Chondrocyte (in vitro differentiated cells): ENCODE measurements around the gene LSM14A. TPM values are rescaled to one million over a fixed set of nuclear protein-coding genes. Genes with fewer than 3 reads are reported as not detected.
"Not testable (repeated sequence)": the region's sequence is repeated elsewhere in the genome, so short reads cannot be mapped to it uniquely, and the experiment has no call there.

Source experiments
- DNase-seq: peaks from one replicate; pipeline ENCODE4 v3.0.0; 2021; ENCODE audit warnings: mixed read lengths, low spot score
- H3K27ac Mint-ChIP-seq: one replicate; pipeline ENCODE4 v1.8.0; 2021; ENCODE audit warnings: mild to moderate bottlenecking, moderate library complexity, mixed read lengths; ENCODE audit not compliant: unreplicated experiment
- H3K27me3 Mint-ChIP-seq: 2 replicates; pipeline ENCODE4 v1.8.0; 2021; ENCODE audit warnings: low read depth, mixed read lengths
- H3K36me3 Mint-ChIP-seq: 2 replicates; pipeline ENCODE4 v1.8.0; 2021; ENCODE audit warnings: low read depth, mixed read lengths
- H3K4me1 Mint-ChIP-seq: 2 replicates; pipeline ENCODE4 v1.8.0; 2021; ENCODE audit warnings: low read depth, mild to moderate bottlenecking, mixed read lengths
- H3K4me3 Mint-ChIP-seq: one replicate; pipeline ENCODE4 v1.8.0; 2021; ENCODE audit warnings: mild to moderate bottlenecking, moderate library complexity, mixed read lengths; ENCODE audit not compliant: unreplicated experiment
- H3K9me3 Mint-ChIP-seq: 2 replicates; pipeline ENCODE4 v1.8.0; 2021; ENCODE audit warnings: low read depth, mixed read lengths
- CTCF ChIP-seq: fragments of 200-600 bp; sonication (generic); IDR thresholded peaks from 2 replicates; pipeline ENCODE4 v1.5.0; 2021; ENCODE audit warnings: antibody characterized with exemption, mild to moderate bottlenecking, moderate library complexity
- total RNA-seq: library from RNA; stranded (reverse); gene quantifications from 3 replicates; pipeline ENCODE4 v1.2.1, GENCODE V29; 2021

Gene LSM14A
- total RNA-seq, 1 donor from 2014 or later, result 89.4 TPM

DNA sequence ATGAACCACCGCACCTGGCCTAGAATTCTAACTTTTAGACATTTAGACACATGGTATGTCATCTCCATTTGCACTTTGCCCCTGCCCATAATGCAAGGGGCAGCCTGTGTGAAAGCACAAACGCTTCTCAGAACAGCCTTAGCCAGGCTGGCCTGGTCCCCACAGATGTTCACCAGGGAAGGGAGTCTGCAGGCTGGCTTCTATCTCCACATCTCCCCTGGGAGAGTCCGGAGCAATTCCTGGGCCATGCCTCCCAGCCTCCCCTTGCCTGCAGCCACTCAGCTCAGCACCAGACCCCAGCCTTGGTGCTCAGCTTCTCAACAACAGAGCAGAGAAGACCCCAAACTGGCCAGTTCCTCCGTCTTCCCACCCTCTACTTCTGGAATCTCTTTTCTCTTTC lies 21.7 kb upstream of the LSM14A start:
- no peaks in the 10 kb centered on the region for H3K4me1 Mint-ChIP-seq
- H3K27ac Mint-ChIP-seq, result no peak overlapping the region
- H3K9me3 Mint-ChIP-seq, result no peaks in the 10 kb centered on the region
- no peaks in the 10 kb centered on the region for H3K27me3 Mint-ChIP-seq
- DNase-seq, result no peak
- H3K4me3 Mint-ChIP-seq, result no peak overlapping the region
- no peaks in the 10 kb centered on the region for H3K36me3 Mint-ChIP-seq
- TF ChIP-seq CTCF, result no peak

DNA sequence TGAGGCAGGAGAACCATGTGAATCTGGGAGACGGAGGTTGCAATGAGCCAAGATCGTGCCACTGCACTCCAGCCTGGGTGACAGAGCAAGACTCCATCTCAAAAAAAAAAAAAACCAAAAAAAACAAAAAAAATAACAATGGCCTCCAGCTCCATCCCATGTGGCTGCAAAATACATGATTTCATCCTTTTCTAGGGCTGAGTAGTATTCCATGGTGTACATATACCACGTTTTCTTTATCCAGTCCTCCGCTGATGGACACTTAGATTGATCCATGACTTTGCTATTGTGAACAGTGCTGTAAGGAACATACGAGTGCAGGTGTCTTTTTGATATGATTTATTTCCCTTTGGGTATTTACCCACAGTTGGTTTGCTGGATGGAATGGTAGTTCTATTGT lies 20.9 kb upstream of the LSM14A start:
- H3K9me3 Mint-ChIP-seq, result no peaks in the 10 kb centered on the region
- no peaks in the 10 kb centered on the region for H3K36me3 Mint-ChIP-seq
- no peaks in the 10 kb centered on the region for H3K4me1 Mint-ChIP-seq
- H3K27me3 Mint-ChIP-seq, result no peaks in the 10 kb centered on the region
- H3K27ac Mint-ChIP-seq, result no peak overlapping the region
- DNase-seq, result no peak
- H3K4me3 Mint-ChIP-seq, result no peak overlapping the region
- TF ChIP-seq CTCF, result no peak

DNA sequence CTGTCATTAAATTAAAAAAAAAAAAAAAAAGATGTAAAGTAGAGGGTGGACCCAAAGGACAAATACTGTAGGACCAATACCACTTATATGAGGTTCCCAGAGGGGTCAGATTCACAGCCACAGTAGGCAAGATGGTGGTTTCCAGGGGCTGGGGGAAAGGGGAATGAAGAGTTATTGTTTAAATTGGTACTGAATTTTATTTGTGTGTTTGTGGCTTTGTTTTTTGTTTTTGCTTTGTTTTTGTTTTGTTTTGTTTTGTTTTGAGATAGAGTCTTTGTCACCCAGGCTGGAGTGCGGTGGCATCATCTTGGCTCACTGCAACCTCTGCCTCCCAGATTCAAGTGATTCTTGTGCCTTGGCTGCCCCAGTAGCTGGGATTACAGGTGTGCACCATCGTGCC lies 17.9 kb upstream of the LSM14A start:
- Mint-ChIP-seq H3K36me3 (no peaks in the 10 kb centered on the region), H3K27me3 (no peaks in the 10 kb centered on the region), H3K4me3 (no peak overlapping the region), H3K4me1 (no peaks in the 10 kb centered on the region), H3K9me3 (no peaks in the 10 kb centered on the region), H3K27ac (no peak overlapping the region)
- no peak for TF ChIP-seq CTCF
- no peak for DNase-seq

GRCh38 chr19:34155686-34156085 lies 16.6 kb upstream of the LSM14A start:
- no peak for DNase-seq
- no peak for TF ChIP-seq CTCF
- no peaks in the 10 kb centered on the region for H3K27me3 Mint-ChIP-seq
- no peak overlapping the region for H3K27ac Mint-ChIP-seq
- H3K36me3 Mint-ChIP-seq, result no peaks in the 10 kb centered on the region
- H3K4me1 Mint-ChIP-seq, result no peaks in the 10 kb centered on the region
- H3K9me3 Mint-ChIP-seq, result no peaks in the 10 kb centered on the region
- no peak overlapping the region for H3K4me3 Mint-ChIP-seq

GRCh38 chr19:34158966-34159365 lies 13.3 kb upstream of the LSM14A start:
- H3K36me3 Mint-ChIP-seq, H3K4me3 Mint-ChIP-seq, DNase-seq, H3K4me1 Mint-ChIP-seq, H3K9me3 Mint-ChIP-seq, H3K27ac Mint-ChIP-seq, H3K27me3 Mint-ChIP-seq: not testable (repeated sequence)

DNA sequence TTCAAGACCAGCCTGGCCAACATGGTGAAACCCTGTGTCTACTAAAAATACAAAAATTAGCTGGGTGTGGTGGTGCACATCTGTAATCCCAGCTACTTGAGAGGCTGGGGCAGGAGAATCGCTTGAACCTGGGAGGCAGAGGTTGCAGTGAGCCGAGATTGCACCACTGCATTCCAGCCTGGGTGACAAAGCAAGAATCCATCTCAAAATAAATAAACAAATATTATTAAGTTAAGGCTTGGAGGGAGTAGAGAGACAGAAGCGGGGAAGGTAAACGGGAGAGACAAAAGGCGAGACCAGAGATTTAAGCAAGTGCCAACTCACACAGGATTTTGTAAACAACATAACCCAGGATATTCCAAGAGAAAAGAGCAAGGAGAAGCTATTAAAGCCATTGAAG lies 12.8 kb upstream of the LSM14A start:
- not testable (repeated sequence) for H3K4me1 Mint-ChIP-seq, H3K4me3 Mint-ChIP-seq, H3K9me3 Mint-ChIP-seq, H3K27me3 Mint-ChIP-seq, DNase-seq, H3K36me3 Mint-ChIP-seq, H3K27ac Mint-ChIP-seq

DNA sequence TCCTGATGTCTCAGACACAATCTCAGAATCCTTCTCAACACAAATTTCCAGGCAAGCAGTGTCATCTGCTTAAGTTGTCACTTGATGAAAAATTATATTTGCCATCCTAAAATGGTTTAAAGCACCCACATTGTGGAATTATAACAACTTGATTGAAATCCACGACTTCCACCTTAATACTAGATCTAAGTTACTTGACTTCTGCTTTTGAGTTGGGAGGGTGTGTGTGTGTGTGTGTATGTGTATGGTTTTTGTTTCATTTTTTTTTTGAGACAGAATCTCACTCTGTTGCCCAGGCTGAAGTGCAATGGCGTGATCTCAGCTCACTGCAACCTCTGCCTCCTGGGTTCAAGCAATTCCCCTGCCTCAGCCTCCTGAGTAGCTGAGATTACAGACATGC lies 10.4 kb upstream of the LSM14A start:
- not testable (repeated sequence) for H3K4me3 Mint-ChIP-seq, H3K27ac Mint-ChIP-seq, DNase-seq, H3K9me3 Mint-ChIP-seq, H3K27me3 Mint-ChIP-seq, H3K36me3 Mint-ChIP-seq, H3K4me1 Mint-ChIP-seq
